ENCODE results near the gene RAB6D.
"Not testable (repeated sequence)": the region's sequence is repeated elsewhere in the genome, so short reads cannot be mapped to it uniquely, and the experiment has no call there.

Gene RAB6D

DNA sequence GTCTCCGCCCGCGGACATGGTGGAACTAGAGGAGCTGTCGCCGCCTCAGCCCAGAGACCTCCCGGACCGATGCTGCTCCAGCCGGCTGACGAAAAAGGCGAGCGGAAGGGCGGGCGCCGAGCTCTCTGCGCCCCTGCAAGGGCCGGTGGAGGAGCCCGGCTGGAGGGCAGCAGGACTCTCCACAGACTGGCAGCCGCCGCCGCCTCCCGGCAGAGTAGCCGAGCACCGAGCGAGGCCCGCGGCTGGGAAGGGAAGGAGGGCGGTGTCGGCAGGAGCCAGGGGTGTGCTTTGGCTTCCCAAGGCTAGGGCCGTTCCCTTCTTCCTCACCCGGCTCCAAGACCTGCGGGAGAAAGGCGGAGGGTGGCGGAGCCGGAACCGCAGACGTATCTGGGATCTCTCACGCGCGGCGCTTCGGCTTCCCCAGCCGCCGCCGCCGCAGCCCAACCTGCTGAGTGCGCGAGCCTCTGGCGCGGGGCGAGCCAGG lies at the start of gene RAB6D:
Gene RAB6D, minus strand, starts transcription at position 466 of the 484 bp plus-strand sequence. Its CDS starts 448 bp downstream, at position 18.
- DNase-seq (ENCODE audit: low read depth in 2 of 2), result not testable (repeated sequence)

DNA sequence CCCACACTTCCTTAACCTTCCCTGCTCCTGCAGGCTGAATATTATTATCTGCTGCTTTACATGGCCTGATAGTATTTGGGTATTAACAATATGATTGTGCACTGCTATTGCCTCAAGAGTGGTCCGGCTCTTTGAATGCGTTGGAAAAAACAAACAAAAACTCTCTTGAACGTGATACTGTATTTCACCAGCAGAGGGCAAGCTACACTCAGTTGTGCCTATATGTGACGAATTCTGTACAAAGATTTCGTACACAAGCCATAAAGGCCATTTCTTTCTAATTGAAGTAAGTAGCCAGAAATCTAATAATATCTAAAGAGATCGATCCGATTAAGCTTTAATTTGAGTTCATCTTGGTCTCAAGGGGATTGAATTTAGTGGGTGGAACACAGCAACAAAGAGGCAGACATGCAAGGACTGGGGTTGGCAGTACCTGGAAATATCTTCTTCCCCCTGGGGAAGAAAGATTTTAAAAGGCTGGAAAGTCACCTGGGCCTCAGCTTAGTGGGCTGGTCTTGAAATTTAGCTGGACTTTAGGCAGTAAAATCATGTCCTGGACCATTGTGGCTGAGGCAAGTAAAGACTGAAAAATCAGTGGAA lies 49.3 kb upstream of the RAB6D start:
- DNase-seq (ENCODE audit: low read depth in 2 of 2), result peak; percentile 41 to 42

DNA sequence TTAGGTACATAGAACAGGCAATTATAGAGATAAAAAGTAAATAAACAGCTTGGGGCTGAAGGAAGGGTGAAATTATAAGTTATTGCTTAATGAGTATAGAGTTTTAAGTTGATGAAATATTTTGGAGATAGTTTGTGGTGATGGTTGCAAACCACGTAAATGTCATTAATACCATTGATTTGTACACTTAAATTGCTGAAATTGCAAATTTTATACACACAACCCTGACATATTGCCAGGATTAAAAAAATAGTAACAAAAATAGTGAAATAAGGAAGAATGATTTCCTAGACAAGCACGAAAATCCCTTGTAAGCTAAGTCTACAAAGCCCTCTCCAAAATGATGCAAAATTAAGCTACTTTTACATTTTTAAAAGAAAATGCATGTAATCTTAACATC lies 46.2 kb upstream of the RAB6D start:
- no peak for DNase-seq (ENCODE audit: low read depth in 2 of 2)

DNA sequence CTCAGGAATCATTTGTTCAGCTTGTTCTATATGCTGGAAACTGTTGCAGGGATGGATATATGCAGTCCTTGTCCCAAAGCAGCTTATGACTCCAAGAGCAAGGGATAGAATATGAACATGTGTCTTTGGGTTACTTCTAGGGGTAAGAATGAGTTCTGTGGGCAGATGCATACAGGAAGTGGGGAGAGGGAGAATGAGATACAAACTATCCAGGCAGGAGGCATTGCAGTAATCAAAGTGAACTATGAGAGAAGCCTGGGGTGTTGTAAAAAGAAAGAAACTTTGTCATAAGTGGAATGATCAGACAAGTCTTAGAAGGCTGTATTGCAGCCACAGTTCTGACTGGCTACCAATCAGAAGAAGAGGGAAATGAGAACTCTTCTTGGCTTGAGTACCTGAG lies 44.8 kb upstream of the RAB6D start:
- no peak for DNase-seq (ENCODE audit: low read depth in 2 of 2)

DNA sequence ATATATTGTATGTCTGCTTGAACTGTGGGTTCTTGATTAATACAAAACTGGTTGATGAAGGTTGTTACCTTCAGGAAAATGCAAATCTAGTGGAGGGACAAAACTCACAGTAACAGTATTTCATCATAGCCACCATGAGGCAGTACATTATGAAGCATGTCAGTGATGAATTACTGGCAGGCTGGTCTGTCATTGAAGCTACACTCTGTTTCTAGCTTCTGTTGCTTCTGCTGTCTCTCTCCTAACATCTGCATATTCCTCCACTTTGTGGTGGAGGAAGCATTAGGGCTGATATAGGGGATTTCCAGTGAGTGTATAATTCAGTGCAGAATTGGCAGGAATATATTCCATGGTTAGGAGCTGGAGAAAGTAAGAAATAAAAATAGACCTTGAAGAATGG lies 44.2 kb upstream of the RAB6D start:
- DNase-seq (ENCODE audit: low read depth in 2 of 2), result no peak

DNA sequence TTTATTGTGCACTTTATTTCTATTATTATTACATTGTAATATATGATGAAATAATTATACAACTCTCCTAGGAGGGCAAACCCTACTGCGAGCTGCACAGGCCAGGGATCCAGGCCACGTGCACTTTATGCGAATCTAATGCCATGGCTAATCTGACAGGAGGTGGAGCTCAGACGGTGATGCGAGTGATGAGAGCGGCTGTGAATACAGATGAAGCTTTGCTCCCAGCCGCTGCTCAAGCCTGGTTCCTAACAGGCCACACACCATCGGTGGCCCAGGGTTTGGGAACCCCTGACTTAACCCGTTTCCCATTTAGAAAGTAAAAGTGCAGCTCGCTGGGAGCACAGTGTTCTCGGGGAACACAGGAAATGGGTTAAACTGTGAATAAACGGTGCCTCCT lies 40.8 kb upstream of the RAB6D start:
- no peak for DNase-seq (ENCODE audit: low read depth in 2 of 2)

DNA sequence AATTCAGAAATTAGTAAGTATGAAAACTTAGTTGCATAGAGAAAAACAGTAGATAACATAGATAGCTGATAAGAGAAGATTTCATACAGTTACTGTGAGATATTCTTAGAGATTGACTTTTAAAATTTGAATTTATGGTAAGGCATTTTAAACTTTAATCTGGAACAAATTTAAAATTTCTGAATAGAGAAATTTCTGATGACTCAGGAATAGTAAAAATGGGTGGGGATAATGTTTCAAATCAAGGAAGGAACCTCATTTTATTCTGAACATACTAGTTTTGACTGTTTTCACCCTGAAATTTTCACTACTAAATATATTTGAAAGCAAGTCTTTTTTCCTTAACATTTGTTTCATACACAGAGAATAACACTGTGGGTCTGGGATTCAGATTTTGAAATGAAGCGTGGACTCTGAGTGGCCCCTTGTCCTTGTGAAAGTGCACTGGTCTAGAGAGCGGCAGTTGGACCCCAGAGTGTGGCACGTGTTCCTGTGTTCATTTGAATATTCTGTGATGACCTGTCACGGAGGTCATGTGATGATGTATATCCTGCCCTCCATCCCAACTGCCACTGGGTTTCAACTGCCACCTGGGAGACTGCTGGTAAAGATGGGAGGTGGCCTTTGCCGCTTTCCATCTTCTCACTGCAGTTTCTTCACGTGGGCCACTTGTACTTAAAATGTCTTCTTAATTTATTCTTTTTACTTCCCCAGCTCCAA lies 38.5 kb upstream of the RAB6D start:
- no peak for DNase-seq (ENCODE audit: low read depth in 2 of 2)

DNA sequence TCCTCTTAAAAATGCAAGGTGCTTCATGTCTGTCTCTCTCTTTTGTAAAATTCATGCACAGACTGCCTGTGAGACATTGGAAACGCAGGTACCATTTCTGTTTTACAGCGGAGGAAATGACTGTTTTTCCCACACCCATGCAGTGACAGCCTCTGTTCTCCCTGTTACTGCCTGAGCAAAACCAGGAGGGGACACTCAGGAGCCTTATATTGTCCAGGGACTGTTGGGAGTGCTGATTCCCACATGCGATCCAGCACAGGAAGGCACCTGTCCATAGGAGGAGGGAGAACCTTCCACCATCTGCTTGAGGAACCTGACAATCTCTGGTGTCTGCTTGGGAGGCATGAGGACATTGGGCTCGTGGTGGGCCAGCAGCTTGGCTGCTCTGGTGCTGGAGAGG lies 36.9 kb upstream of the RAB6D start:
- DNase-seq (ENCODE audit: low read depth in 2 of 2), result no peak

DNA sequence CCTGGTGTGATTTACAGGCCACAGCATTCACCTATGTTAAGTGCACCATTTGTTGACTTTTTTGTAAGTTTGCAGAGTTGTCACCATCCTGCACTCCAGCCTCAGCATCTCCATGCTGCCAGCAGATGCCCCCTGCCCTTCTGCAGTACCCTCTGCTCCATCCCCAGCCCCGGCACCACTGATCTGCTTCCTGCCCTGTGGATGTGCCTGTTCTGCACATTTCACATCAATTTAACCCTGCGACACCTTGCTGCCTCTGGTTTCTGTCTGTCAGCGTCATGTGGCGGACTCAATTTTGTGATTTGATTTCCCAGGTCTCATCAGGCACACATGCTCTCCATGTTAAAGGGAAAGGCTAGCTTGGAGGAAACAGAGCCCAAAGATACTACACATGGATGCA lies 36.5 kb upstream of the RAB6D start:
- not testable (repeated sequence) for DNase-seq (ENCODE audit: low read depth in 2 of 2)

DNA sequence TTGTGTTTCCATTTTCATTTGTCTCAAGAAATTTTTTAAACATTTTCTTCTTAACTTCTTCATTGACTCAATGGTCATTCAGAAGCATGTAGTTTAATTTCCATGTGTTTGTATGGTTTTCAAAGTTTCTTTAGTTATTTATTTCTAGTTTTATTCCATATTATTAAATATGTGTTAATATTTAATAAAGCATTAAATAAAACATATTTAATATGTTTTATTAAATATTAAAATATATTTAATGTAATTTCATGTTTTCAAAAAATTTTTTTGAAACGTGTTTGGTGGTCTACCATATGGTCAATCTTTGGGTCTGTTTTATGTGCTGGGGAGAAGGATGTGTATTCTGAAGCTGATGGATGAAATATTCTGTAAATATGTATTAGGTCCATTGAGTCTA lies 32.2 kb upstream of the RAB6D start:
- not testable (repeated sequence) for DNase-seq (ENCODE audit: low read depth in 2 of 2)

DNA sequence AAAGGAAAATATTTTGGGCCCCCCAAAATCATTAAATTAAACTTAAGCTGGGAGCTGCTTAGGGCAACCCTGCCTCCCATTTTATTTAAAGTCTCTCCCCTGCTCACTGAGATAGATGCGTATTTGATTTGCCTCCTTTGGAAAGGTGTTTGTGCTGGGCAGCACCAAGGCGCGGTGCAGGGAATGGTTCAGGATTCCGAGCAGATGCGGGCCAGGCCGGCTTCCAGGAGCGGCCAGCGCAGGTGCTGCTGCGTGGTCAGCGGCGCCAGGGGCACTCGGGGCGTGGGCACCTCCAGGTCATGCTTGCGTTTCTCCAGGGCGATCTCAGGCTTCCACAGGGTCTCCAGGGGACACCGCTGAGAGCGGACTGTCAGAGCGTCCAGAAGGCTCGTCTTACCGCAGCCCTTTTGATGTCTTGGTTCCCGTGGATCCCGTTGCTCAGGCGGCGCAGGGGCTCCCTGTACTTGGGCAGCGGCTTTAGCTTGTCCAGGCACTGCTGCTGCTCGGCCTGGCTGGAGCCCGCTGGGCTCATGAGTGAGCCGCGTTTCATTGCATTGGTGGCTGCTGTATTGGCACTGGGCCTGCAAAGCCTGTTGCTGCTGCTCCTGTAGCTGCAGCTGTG lies 31.2 kb upstream of the RAB6D start:
- DNase-seq (ENCODE audit: low read depth in 2 of 2), result not testable (repeated sequence)

DNA sequence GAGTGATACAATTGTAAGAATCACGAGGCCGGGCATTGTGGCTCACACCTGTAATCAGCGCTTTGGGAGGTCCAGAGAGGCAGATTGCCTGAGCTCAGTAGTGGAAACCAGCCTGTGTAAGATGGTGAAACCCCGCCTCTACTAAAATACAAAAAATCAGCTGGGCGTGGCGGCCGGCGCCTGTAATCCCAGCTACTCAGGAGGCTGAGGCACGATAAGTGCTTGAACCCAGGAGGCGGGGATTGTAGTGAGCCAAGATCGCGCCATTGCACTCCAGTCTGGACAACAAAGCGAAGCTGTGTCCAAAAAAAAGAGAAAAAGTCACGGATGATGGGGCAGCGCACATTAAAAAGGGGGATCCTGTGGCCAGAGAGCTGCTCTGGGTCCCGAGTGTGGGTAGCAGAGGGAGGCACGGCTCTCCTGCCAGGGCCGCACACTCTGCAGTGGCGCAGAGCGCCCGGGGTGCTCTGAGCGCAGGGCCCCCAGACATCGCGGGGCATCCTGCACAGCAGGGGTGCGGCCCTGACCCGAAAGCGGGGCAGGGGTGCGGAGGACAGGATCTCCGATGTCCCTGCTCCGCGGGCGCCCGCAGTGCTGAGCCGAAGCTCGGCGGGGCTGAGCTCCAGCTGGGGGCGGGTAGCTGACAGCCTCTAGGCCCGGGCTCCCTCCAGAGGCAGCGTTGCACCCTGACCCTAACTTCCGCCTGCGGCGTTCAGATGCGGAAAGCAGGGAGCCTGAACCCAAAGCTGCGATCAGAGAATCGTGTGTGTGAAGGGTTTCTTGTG lies 30.4 kb upstream of the RAB6D start:
- DNase-seq (ENCODE audit: low read depth in 2 of 2), result no peak

DNA sequence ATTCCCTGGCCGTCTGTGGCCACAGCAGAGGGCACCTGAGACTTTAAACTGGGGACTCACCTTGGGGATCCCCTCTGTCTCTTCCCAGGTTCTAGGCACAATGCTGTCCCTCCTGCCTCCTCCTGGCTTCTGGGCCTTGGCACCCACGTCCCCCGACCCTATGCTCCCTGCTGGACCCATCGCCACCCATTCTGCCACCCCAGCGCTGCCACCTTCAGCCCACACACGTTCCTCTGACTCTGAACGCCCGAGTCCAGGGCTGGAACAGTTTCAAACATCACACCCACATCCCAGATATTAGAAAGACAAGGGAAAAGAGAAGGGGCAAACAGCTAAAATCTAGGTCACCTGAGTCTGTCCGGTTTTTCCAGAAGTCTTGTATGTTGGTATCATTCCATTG lies 28.0 kb upstream of the RAB6D start:
- not testable (repeated sequence) for DNase-seq (ENCODE audit: low read depth in 2 of 2)

DNA sequence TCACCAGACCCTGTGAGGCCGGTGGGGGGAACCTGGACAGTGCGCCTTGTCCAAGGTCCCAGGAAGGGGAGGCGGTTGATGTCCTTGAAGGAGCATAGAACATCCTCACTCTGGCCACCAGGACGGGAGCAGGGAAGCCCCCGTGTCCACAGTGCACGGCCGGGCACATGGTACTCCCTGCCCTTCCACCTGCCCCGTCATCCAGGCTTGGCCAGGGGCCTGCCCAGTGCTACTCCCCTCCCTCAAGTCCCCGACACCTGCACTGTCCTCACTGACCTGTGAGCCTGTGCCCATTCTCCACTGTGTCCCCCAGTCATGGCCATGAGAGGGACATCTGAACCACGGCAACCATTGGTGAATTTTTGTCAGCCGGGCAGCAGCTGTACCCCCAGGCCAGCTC lies 27.5 kb upstream of the RAB6D start:
- not testable (repeated sequence) for DNase-seq (ENCODE audit: low read depth in 2 of 2)

DNA sequence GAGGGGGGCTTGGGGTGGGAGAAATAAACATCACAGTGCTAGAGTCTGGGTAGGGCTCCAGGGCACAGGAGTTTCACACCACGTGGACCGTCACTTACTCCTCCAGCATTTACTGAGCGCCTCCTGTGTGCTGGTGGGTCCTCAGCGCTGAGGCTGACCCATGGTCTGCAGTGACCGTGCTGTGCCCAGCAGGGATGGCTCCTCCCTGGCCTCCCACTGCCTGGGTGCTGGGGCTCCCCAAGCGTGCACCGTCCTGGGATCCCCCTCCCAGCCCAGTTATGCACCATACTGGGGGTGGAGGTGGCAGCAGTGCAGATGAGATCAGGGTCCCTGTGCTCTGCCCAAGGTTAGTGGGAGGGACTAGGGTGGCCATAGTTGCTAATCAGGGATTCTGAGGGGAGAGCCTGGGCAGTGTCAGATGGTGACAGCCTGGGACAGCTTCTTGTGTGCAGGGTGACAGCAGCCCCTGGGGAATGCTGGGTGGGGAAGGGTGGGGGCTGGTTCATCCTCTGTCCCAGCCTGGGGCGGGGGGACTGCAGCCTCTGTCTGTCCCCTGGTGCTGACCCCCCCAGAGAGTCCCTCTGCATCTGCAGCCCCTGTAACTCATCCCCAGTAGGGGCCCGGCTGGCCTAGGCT lies 26.6 kb upstream of the RAB6D start:
- DNase-seq (ENCODE audit: low read depth in 2 of 2), result not testable (repeated sequence)

DNA sequence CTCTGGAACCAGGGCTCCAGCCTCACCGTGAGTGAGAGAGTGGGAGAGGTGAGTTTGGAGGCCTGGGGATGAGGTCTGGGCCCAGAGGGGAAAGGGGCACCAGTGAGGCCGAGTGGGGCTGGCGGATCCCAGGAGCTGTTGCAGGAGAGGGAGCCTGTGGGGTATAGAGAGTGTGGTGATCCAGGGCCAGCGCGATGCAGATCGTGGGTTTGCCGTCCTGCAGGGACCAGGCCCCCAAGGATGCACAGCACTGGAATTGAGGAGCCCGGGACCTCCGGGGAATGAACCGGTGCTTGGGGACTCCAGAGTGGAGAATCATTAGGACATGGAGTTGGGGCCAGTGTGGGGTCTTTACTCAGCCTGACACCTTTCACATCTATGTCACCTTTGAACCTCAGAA lies 25.7 kb upstream of the RAB6D start:
- no peak for DNase-seq (ENCODE audit: low read depth in 2 of 2)

DNA sequence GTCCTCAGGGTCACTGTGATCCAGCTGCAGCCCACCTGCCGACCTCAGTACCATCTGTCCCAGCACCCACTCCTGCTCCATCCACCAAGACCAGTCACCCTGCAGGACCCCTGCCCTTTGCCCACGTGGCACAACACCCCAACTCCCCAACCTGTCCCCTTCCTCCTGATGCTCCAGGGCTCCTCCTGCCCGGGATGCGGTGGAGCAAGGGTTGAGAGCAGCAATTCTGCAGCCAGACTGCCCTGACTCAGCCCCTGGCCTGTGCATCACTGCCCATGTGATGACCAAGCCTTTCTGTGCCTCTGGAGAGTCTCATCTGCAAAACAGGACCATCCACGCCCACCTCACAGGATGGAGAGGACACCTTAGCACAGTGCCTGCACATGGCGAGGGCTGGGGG lies 24.9 kb upstream of the RAB6D start:
- DNase-seq (ENCODE audit: low read depth in 2 of 2), result not testable (repeated sequence)

DNA sequence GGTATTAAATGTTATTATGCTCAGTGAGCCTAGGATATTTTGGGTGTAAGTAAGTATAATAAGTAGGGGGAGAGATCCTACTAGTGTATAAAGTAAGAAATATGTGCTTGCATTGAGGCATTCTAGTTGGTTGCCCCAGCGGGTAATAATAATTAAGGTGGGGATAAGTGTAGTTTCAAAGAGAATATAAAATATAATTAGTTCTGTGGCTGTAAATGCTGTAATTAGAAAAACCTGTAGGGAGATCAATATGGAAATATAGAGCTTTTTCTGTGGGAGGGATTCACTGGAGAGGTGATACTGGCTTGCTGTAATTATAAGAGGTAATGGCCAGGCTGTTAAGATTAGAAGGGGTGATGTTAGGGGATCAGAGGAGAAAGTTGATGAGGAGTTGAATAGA lies 9.1 kb upstream of the RAB6D start:
- DNase-seq (ENCODE audit: low read depth in 2 of 2), result not testable (repeated sequence)

DNA sequence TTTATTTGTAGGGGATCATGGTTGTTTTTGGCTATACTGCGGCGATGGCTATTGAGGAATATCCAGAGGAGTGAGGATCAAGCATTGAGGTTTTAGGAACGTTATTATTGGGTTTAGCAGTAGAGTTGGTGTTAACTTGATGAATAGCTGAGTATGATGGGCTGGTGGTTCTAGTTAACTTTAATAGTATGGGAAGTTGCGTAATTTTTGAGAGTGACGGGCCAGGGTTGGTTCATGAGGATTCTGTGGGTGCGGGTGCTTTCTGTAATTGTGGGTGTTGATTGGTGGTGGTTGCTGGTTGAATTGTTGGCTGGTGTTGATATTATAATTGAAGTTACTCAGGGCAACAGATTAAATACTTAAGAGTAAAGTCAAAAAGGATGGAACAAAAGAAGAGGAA lies 6.0 kb upstream of the RAB6D start:
- DNase-seq (ENCODE audit: low read depth in 2 of 2), result no peak

DNA sequence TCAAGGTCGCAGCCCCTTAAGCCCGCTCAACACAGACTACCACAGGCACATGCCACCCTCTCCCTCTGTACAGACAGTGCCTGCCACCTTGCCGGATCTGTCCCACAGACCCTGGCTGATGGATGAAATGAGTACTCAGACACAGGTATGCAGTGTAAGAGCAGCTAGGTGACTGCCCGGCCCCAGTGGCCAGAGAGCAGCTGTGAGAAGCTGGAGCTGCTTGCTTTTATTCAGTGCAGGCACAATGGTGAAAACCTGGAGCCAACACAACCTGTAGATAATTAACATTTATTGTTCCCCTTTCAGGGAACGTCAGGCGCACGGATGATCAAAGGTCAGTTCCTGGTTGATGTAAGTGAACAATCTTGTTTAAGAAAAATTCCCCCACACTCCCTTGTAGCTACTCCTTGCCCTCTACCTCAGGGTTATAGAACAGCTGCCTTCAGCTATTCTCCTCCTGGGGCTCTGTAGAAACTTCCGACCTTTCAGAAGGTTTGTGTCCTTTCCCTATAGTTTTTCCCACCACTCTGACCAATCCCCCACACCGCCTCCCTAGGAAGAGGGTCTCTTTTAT lies 4.6 kb upstream of the RAB6D start:
- DNase-seq (ENCODE audit: low read depth in 2 of 2), result not testable (repeated sequence)

DNA sequence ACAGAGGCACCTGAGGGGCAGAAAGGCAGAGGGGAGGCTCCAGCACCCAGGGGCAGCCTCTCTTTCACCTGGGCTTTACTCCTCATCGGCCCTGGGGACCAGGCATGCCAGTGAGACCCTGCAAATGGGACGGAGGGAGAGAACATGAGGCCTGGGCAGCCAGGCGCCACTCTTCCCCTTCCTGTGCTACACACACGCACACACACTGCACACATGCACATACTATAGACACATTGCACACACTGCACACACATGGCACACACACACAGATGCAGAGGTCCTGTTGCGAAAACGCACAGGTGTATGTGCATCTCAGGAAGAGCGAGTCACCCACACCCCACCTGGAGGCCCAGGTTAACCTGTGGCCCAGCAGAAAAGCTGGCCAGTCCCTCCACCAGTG lies 3.4 kb upstream of the RAB6D start:
- no peak for DNase-seq (ENCODE audit: low read depth in 2 of 2)

Measured in fibroblast of skin of left quadriceps (primary cell).